Fibroblast of pulmonary artery (primary cell): Measurements from ENCODE around the gene UBE3C.
A peak's percentile ranks its signal among the peaks of the same experiment; 100 is the strongest.

Experiments
- DNase-seq: peaks from one replicate; pipeline ENCODE4 v3.0.0-alpha.2; 2010; ENCODE audit warnings: low read depth
- H3K4me3 ChIP-seq: replicated peaks from 2 replicates; pipeline ENCODE4 v1.5.1; 2011; ENCODE audit warnings: low read depth, mild to moderate bottlenecking, control low read depth, low read length, moderate library complexity
- TF ChIP-seq, protein P1 (sequence below): IDR thresholded peaks from 2 replicates; pipeline ENCODE4 v1.5.1; 2011; ENCODE audit warnings: mild to moderate bottlenecking, control low read depth, low read length, inconsistent platforms; ENCODE audit errors: missing control alignments

The UBE3C gene

DNA sequence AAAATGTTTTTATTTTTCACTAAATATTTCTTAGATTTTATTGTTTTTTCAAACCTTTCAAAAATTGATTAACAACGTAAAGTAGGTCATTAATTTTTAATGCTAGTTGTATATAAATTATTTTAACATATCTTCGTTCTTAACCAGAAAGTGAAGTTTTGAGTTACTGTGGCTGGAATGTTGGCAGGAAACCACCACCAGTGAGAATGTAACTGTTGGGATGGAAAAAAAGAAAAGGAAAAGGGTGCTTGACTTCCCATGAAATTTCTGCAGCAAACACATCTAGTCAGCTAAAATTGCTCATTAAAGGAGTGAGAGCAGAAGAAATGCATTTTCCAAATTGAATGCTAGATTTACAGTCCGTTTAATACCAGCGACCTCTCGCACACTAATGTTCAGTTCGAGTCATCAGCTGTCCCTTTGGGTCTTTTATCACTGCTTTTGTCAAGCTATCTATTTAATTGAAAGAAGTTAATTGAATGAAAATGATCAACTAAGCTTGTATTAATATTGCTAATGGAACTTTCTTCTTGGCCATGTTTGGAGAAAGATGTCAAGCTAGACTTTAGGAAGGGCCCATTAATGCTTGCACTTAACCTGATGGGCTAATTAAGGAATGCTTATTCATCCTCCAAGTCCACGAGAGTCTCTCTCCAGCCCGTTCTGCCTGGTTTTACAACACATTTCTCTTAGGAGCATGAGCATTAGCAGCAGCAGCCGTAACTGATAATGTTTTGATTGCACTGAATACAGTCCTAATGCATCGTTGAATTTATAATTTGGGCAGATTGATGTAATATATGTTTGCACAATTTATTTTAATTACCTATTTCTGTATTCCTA, 70.1 kb downstream of the UBE3C start:
- TF ChIP-seq, protein P1, sequence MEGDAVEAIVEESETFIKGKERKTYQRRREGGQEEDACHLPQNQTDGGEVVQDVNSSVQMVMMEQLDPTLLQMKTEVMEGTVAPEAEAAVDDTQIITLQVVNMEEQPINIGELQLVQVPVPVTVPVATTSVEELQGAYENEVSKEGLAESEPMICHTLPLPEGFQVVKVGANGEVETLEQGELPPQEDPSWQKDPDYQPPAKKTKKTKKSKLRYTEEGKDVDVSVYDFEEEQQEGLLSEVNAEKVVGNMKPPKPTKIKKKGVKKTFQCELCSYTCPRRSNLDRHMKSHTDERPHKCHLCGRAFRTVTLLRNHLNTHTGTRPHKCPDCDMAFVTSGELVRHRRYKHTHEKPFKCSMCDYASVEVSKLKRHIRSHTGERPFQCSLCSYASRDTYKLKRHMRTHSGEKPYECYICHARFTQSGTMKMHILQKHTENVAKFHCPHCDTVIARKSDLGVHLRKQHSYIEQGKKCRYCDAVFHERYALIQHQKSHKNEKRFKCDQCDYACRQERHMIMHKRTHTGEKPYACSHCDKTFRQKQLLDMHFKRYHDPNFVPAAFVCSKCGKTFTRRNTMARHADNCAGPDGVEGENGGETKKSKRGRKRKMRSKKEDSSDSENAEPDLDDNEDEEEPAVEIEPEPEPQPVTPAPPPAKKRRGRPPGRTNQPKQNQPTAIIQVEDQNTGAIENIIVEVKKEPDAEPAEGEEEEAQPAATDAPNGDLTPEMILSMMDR, result no peak
- no peak for DNase-seq
- no peak overlapping the region for H3K4me3 ChIP-seq

DNA sequence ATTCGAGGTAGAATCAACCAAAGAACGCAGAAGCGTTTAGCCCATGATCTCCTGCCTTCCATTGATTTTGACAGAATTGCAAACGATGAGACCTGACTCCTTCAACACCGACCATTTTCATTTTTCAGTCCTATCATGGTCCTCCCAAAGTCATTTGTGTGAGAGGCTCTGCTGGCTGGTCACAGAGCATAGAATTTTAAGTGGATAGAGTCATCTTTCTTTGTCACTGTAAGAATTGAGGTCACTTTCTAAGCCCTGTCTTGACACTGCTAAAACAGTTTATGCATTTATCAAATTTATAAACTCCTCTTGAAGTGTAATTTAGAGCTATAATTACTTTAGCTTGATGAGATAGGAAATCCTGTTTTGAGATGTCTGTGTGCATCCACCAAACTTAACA, 72.0 kb downstream of the UBE3C start:
- no peak for DNase-seq
- H3K4me3 ChIP-seq, result no peak overlapping the region
- TF ChIP-seq, protein P1, result no peak

DNA sequence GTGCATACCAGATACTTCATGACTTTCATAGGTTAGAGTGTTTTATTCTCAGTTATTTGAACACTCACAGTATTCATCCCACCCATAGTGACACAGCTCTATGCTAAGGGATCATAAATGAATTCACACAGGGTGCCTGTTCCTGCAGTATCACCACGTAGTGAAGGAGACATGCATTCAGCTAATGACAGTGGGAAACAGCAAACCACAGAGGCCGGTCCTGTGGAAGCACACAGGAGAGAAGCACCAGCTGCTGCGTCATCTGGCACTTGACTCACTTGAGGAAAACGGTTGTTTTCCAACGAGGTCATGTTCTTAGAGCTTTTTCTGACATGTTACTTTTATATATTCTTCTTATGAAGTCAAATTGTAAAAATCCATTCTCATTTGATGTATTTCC, 73.0 kb downstream of the UBE3C start:
- TF ChIP-seq, protein P1, result no peak
- peak; percentile 64 for DNase-seq
- H3K4me3 ChIP-seq, result no peak overlapping the region

DNA sequence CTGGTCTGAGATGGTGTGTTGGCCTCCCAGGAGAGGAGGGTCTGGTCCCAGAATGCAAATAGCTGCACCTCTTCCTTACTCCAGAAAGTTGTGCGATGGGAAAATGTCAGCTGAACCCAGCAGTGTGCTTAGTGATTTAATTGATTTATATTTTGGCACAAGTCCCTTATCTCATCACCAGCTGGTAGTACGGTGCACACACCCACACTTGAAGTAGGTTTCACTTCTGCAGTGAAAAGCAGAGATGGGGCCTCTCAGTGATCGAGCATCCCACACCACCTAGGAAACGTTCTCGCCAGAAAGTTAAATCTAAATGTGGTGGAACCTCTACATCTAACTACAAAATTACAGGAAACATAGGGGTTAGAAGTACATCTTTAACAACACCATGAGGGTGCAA, 80.4 kb downstream of the UBE3C start:
- H3K4me3 ChIP-seq, result no peak overlapping the region
- no peak for DNase-seq
- TF ChIP-seq, protein P1, result no peak

DNA sequence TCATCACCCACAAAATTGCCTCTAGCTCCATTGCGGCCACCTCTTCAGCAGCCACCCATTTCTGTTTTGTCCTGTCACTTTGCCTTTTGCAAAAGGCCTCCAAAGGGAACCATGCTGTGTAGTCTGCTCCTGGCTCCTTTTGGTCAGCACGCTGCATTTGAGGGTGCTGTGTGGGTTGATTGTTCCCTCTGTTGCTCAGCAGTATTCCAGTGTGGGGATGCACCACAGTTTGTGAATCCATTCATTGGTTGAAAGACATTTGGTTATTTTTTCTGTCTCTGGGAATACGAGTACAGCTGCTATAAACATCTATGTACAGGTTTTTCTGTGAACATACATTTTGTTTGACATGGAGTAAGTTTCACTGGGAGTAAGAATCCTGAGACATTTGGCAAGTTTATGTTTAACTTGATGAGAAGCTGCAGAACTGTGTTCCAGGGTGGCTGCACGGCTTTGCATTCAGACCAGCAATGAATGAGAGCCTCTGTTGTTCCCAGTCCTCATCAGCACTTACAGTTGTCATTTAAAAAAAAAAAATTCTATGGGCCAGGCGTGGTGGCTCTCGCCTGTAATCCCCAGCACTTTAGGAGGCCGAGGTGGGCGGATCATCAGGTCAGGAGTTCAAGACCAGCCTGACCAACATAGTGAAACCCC, 82.3 kb downstream of the UBE3C start:
- TF ChIP-seq, protein P1, result no peak
- no peak for DNase-seq

DNA sequence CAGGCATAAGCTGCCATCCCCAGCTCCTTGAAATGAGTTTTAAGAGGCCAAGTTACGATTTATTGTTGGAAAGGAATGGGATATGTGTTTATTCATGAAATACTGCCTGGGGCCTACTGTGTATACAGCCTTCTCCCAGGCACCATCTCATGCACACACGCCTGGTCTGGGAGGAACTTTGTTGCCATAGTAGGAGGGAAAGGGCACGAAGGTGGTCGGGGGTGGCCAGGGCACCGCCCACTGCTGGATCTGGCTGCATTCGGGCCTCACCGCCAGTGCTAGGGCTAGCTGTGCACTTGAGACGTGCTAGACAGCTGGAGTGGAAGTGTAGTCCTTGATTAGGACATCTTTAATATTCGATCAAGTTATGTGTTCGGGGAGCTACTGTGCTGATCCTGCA, 84.0 kb downstream of the UBE3C start:
- no peak overlapping the region for H3K4me3 ChIP-seq
- no peak for DNase-seq
- TF ChIP-seq, protein P1, result no peak

More for the DNA sequence above, 82.3 kb downstream of the UBE3C start:
- H3K4me3 ChIP-seq, result no peak overlapping the region

DNA sequence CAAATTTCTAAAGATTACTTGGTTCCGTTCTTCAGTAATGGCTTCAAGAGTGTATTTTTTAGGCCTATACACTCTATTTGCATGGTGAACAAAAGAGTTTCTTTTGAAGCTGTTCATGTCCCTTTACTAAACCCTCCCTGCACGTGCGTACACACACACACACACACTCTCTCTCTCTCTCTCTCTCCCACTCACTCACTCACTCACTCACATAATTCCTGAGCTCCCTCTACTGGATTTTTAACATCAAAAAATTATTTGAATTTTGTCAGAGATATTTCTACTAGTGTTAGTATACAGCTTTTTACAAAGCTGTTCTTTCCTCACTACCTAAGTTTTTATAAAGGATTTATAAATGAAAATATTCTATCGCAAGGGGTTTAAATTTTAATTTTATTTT, 85.9 kb downstream of the UBE3C start:
- peak; percentile 54 for DNase-seq
- TF ChIP-seq, protein P1, result peak; percentile 22
- no peak overlapping the region for H3K4me3 ChIP-seq
